MG63 (cell line): Measurements from ENCODE around the gene TWIST2. TPM values are rescaled to one million over a fixed set of nuclear protein-coding genes. Genes with fewer than 3 reads are reported as not detected.

ENCODE experiments used
- DNase-seq: peaks from one replicate; pipeline ENCODE4 v3.0.0-alpha.2; 2020
- H3K27me3 ChIP-seq: fragments of 250-450 bp; sonication (Bioruptor Pico); 2 replicates; pipeline ENCODE4 v1.5.1; 2020; ENCODE audit warnings: mild to moderate bottlenecking, moderate library complexity
- H3K36me3 ChIP-seq: fragments of 250-450 bp; sonication (Bioruptor Pico); 2 replicates; pipeline ENCODE4 v1.5.1; 2020; ENCODE audit warnings: mild to moderate bottlenecking, moderate library complexity
- H3K4me3 ChIP-seq: fragments of 250-450 bp; sonication (Bioruptor Pico); 2 replicates; pipeline ENCODE4 v1.5.1; 2020; ENCODE audit warnings: mild to moderate bottlenecking, moderate library complexity
- H3K9me3 ChIP-seq: fragments of 250-450 bp; sonication (Bioruptor Pico); 2 replicates; pipeline ENCODE4 v1.5.1; 2020; ENCODE audit warnings: mild to moderate bottlenecking, moderate library complexity
- total RNA-seq: library from RNA; depleted of rRNA; stranded (reverse); fragments of >200 nt; shearing (Covaris generic); gene quantifications from 2 replicates; pipeline ENCODE4 v1.2.3, GENCODE V29; 2014; ENCODE audit warnings: low replicate concordance

TWIST2 gene
- total RNA-seq, 1 experiment from 2014 or later, result 40.5 TPM

- Histone ChIP-seq H3K9me3 (no peaks in the 10 kb centered on the region), H3K27me3 (no peaks in the 10 kb centered on the region), H3K4me3 (no peak overlapping the region; the same call in 1 of the 2 replicates), H3K36me3 (peaks cover 14% of the 10 kb centered on the region)
- no peak for DNase-seq
These were observed 15.9 kb downstream of the TWIST2 start for GRCh38 chr2:238863749-238864206.

- peak; percentile 99 for DNase-seq
- no peaks in the 10 kb centered on the region for H3K27me3 ChIP-seq
- no peaks in the 10 kb centered on the region for H3K9me3 ChIP-seq
- peaks cover 15% of the 10 kb centered on the region for H3K36me3 ChIP-seq
- H3K4me3 ChIP-seq, result no peak overlapping the region; the same call in 1 of the 2 replicates
These were observed 16.5 kb downstream of the TWIST2 start for GRCh38 chr2:238864207-238865014.

- H3K36me3 ChIP-seq, result peaks cover 12% of the 10 kb centered on the region
- H3K4me3 ChIP-seq, result no peak overlapping the region
- no peaks in the 10 kb centered on the region for H3K9me3 ChIP-seq
- no peak for DNase-seq
- H3K27me3 ChIP-seq, result no peaks in the 10 kb centered on the region
These were observed 17.3 kb downstream of the TWIST2 start for GRCh38 chr2:238865015-238865719.

GRCh38 chr2:238865744-238866355 is 18.0 kb downstream of the TWIST2 start:
- no peak for DNase-seq
- H3K27me3 ChIP-seq, result no peaks in the 10 kb centered on the region
- H3K36me3 ChIP-seq, result peaks cover 6% of the 10 kb centered on the region
- H3K4me3 ChIP-seq, result no peak overlapping the region
- no peaks in the 10 kb centered on the region for H3K9me3 ChIP-seq

- H3K4me3 ChIP-seq, result no peak overlapping the region
These were observed 18.9 kb downstream of the TWIST2 start for GRCh38 chr2:238866656-238867277.

GRCh38 chr2:238868067-238868524 is 20.2 kb downstream of the TWIST2 start:
- DNase-seq, result peak; percentile 82
- Histone ChIP-seq H3K36me3 (peaks cover 8% of the 10 kb centered on the region), H3K9me3 (no peaks in the 10 kb centered on the region), H3K27me3 (no peaks in the 10 kb centered on the region), H3K4me3 (no peak overlapping the region)

More at GRCh38 chr2:238866656-238867277, 18.9 kb downstream of the TWIST2 start:
- no peaks in the 10 kb centered on the region for H3K9me3 ChIP-seq
- DNase-seq, result no peak
- no peaks in the 10 kb centered on the region for H3K27me3 ChIP-seq
- peaks cover 6% of the 10 kb centered on the region for H3K36me3 ChIP-seq

- DNase-seq, result peak; percentile 74
- H3K4me3 ChIP-seq, result no peak overlapping the region
- H3K36me3 ChIP-seq, result peaks cover 10% of the 10 kb centered on the region
These were observed 20.9 kb downstream of the TWIST2 start for GRCh38 chr2:238868616-238869292.

GRCh38 chr2:238869293-238870124 is 21.6 kb downstream of the TWIST2 start:
- Histone ChIP-seq H3K36me3 (peaks cover 13% of the 10 kb centered on the region), H3K27me3 (no peaks in the 10 kb centered on the region), H3K9me3 (no peaks in the 10 kb centered on the region), H3K4me3 (no peak overlapping the region)
- peak; percentile 22 for DNase-seq

More at GRCh38 chr2:238868616-238869292, 20.9 kb downstream of the TWIST2 start:
- H3K27me3 ChIP-seq, result no peaks in the 10 kb centered on the region
- no peaks in the 10 kb centered on the region for H3K9me3 ChIP-seq

- peaks cover 21% of the 10 kb centered on the region for H3K36me3 ChIP-seq
- no peaks in the 10 kb centered on the region for H3K9me3 ChIP-seq
- H3K27me3 ChIP-seq, result no peaks in the 10 kb centered on the region
- no peak overlapping the region for H3K4me3 ChIP-seq
- DNase-seq, result no peak
These were observed 22.4 kb downstream of the TWIST2 start for GRCh38 chr2:238870261-238870660.

- H3K36me3 ChIP-seq, result peaks cover 29% of the 10 kb centered on the region
- no peaks in the 10 kb centered on the region for H3K9me3 ChIP-seq
- no peaks in the 10 kb centered on the region for H3K27me3 ChIP-seq
- H3K4me3 ChIP-seq, result no peak overlapping the region
- no peak for DNase-seq
These were observed 24.1 kb downstream of the TWIST2 start for GRCh38 chr2:238872026-238872425.

- no peak overlapping the region for H3K4me3 ChIP-seq
- H3K27me3 ChIP-seq, result no peaks in the 10 kb centered on the region
- peaks cover 29% of the 10 kb centered on the region for H3K36me3 ChIP-seq
- H3K9me3 ChIP-seq, result no peaks in the 10 kb centered on the region
- no peak for DNase-seq
These were observed 24.9 kb downstream of the TWIST2 start for GRCh38 chr2:238872628-238873380.

GRCh38 chr2:238873381-238873801 is 25.5 kb downstream of the TWIST2 start:
- H3K36me3 ChIP-seq, result peaks cover 29% of the 10 kb centered on the region
- H3K9me3 ChIP-seq, result no peaks in the 10 kb centered on the region
- H3K27me3 ChIP-seq, result no peaks in the 10 kb centered on the region
- no peak overlapping the region for H3K4me3 ChIP-seq
- no peak for DNase-seq

GRCh38 chr2:238873841-238874240 is 26.0 kb downstream of the TWIST2 start:
- Histone ChIP-seq H3K27me3 (no peaks in the 10 kb centered on the region), H3K36me3 (peaks cover 24% of the 10 kb centered on the region), H3K9me3 (no peaks in the 10 kb centered on the region), H3K4me3 (no peak overlapping the region)
- no peak for DNase-seq

GRCh38 chr2:238874330-238875050 is 26.6 kb downstream of the TWIST2 start:
- H3K36me3 ChIP-seq, result peaks cover 24% of the 10 kb centered on the region
- DNase-seq, result no peak
- H3K9me3 ChIP-seq, result no peaks in the 10 kb centered on the region
- no peak overlapping the region for H3K4me3 ChIP-seq
- no peaks in the 10 kb centered on the region for H3K27me3 ChIP-seq
